CD14-positive monocyte (primary cell): ENCODE measurements around the gene ISLR. TPM values are rescaled to one million over a fixed set of nuclear protein-coding genes. Genes with fewer than 3 reads are reported as not detected.
A peak's percentile ranks its signal among the peaks of the same experiment; 100 is the strongest.

Experiments used
- DNase-seq, 3 donors: peaks; one replicate each; pipeline ENCODE4 v3.0.0-alpha.2; 2011 to 2022
- H2AFZ ChIP-seq: 2 replicates; pipeline ENCODE4 v1.6.0; 2012; ENCODE audit warnings: mild to moderate bottlenecking, low read depth, low read length, inconsistent platforms; ENCODE audit not compliant: insufficient read depth, poor library complexity, severe bottlenecking
- H3K27ac ChIP-seq, 2 donors: 1 replicate in 1 of 2; 2 replicates in 1 of 2; pipeline ENCODE4 v1.5.1; 2012 to 2013; ENCODE audit warnings: low read length in 2 of 2, control low read depth in 1 of 2, inconsistent platforms in 1 of 2, low read depth in 1 of 2, mild to moderate bottlenecking in 1 of 2
- H3K27me3 ChIP-seq, 2 donors: one replicate each; pipeline versions ENCODE4 v1.6.0 to v1.6.1; 2011 to 2013; ENCODE audit warnings: low read length in 2 of 2; ENCODE audit not compliant: control insufficient read depth in 2 of 2, insufficient read depth in 2 of 2
- H3K36me3 ChIP-seq, 2 donors: replicated peaks in 1 of 2; 1 replicate in 1 of 2; 2 replicates in 1 of 2; pipeline versions ENCODE4 v1.5.1 to v1.6.1; 2012 to 2013; ENCODE audit warnings: low read length in 2 of 2, control low read depth in 1 of 2, inconsistent platforms in 1 of 2, mild to moderate bottlenecking in 1 of 2; ENCODE audit not compliant: insufficient read depth in 2 of 2, control insufficient read depth in 1 of 2
- H3K4me1 ChIP-seq, 2 donors: 1 replicate in 1 of 2; 2 replicates in 1 of 2; pipeline versions ENCODE4 v1.5.1 to v1.6.1; 2012 to 2013; ENCODE audit warnings: low read length in 2 of 2, control low read depth in 1 of 2, inconsistent platforms in 1 of 2, mild to moderate bottlenecking in 1 of 2, moderate library complexity in 1 of 2; ENCODE audit not compliant: insufficient read depth in 2 of 2, control insufficient read depth in 1 of 2
- H3K4me2 ChIP-seq: replicated peaks from 2 replicates; pipeline ENCODE3; 2012; ENCODE audit warnings: low read length, moderate library complexity, mild to moderate bottlenecking; ENCODE audit not compliant: poor library complexity, severe bottlenecking; ENCODE audit errors: extremely low read depth
- H3K4me3 ChIP-seq, 3 experiments: fragments of 200-600 bp in 1 of 3; sonication (generic) in 1 of 3; replicated peaks in 1 of 3; 1 replicate in 2 of 3; 2 replicates in 1 of 3; pipeline ENCODE4 v1.5.1; 2011 to 2013; ENCODE audit warnings: low read length in 3 of 3, mild to moderate bottlenecking in 3 of 3, control low read depth in 2 of 3, low read depth in 2 of 3, inconsistent platforms in 1 of 3, moderate library complexity in 1 of 3
- H3K79me2 ChIP-seq: 2 replicates; pipeline ENCODE4 v1.6.0; 2012; ENCODE audit warnings: mild to moderate bottlenecking, control low read depth, inconsistent platforms, low read length, moderate library complexity; ENCODE audit not compliant: insufficient read depth
- H3K9ac ChIP-seq: 2 replicates; pipeline ENCODE4 v1.6.0; 2017; ENCODE audit warnings: low read length, mild to moderate bottlenecking; ENCODE audit not compliant: insufficient read depth, poor library complexity, severe bottlenecking
- H3K9me3 ChIP-seq, 2 donors: replicated peaks in 1 of 2; 1 replicate in 1 of 2; 2 replicates in 1 of 2; pipeline versions ENCODE4 v1.5.1 to v1.6.1; 2012 to 2013; ENCODE audit warnings: low read length in 2 of 2, control low read depth in 1 of 2; ENCODE audit not compliant: control insufficient read depth in 1 of 2, insufficient read depth in 1 of 2
- H4K20me1 ChIP-seq: 2 replicates; pipeline ENCODE4 v1.6.0; 2012; ENCODE audit warnings: mild to moderate bottlenecking, low read length, control low read depth, moderate library complexity; ENCODE audit not compliant: insufficient read depth
- H3K27ac Mint-ChIP-seq, 7 donors: one replicate each; pipeline ENCODE4 v1.8.0; 2020; ENCODE audit warnings: mild to moderate bottlenecking in 7 of 7, mixed read lengths in 7 of 7, moderate library complexity in 6 of 7, inconsistent platforms in 2 of 7
- H3K27me3 Mint-ChIP-seq, 3 donors: one replicate each; pipeline ENCODE4 v1.8.0; 2021 to 2022; ENCODE audit warnings: low read depth in 3 of 3, mild to moderate bottlenecking in 3 of 3, mixed read lengths in 3 of 3, moderate library complexity in 3 of 3, inconsistent platforms in 1 of 3
- H3K36me3 Mint-ChIP-seq, 2 donors: one replicate each; pipeline ENCODE4 v1.8.0; 2020; ENCODE audit warnings: mixed read lengths in 2 of 2, inconsistent platforms in 1 of 2, mild to moderate bottlenecking in 1 of 2
- H3K4me1 Mint-ChIP-seq: one replicate; pipeline ENCODE4 v1.8.0; 2020; ENCODE audit warnings: mild to moderate bottlenecking, mixed read lengths
- H3K4me3 Mint-ChIP-seq, 2 donors: one replicate each; pipeline ENCODE4 v1.8.0; 2020; ENCODE audit warnings: mild to moderate bottlenecking in 2 of 2, mixed read lengths in 2 of 2, moderate library complexity in 1 of 2
- H3K9me3 Mint-ChIP-seq, 7 donors: one replicate each; pipeline ENCODE4 v1.8.0; 2020 to 2022; ENCODE audit warnings: mixed read lengths in 7 of 7, mild to moderate bottlenecking in 6 of 7, moderate library complexity in 6 of 7, inconsistent platforms in 2 of 7
- CTCF ChIP-seq: fragments of 200-600 bp; IDR thresholded peaks from one replicate; pipeline ENCODE4 v1.8.0; 2022; ENCODE audit warnings: antibody characterized with exemption, mild to moderate bottlenecking
- WGBS: methylation state at CpG from one replicate; pipeline ENCODE4 v1.1.5; 2013; ENCODE audit warnings: missing lambda C conversion rate; ENCODE audit not compliant: insufficient coverage; 5-methylcytosine and 5-hydroxymethylcytosine counted together
- intact Hi-C, 2 donors: fragments of 100-400 bp; cut with micrococcal nuclease; formaldehyde crosslinking; loops; one replicate each; pipeline versions ENCODE4 v1.15.0 to v1.15.1; 2023
- polyA plus RNA-seq, 3 donors: library from polyadenylated mRNA; depleted of rRNA in 1 of 3; unstranded in 2 of 3; stranded (reverse) in 1 of 3; fragments of 300-500 nt in 2 of 3; fragments of >200 nt in 1 of 3; fragmentation: Illumina TruSeq in 2 of 3; gene quantifications; 1 replicate in 2 of 3; 2 replicates in 1 of 3; pipeline ENCODE4 v1.2.3, GENCODE V29; 2012 to 2021

The ISLR gene
- polyA plus RNA-seq, 3 donors: not detected

GRCh38 chr15:74155766-74156417 lies 17.6 kb upstream of the ISLR start:
- WGBS: 93% methylated on average over 9 of the region's 14 CpGs
- Histone ChIP-seq H3K27me3 (peaks cover 0 to 5% of the 10 kb centered on the region in 2 donors), H2AFZ (no peak overlapping the region), H3K36me3 (no peaks in the 10 kb centered on the region), H3K4me2 (no peak overlapping the region), H4K20me1 (no peaks in the 10 kb centered on the region), H3K9me3 (no peaks in the 10 kb centered on the region), H3K4me3 (no peak overlapping the region), H3K27ac (no peak overlapping the region), H3K9ac (no peak overlapping the region), H3K79me2 (no peaks in the 10 kb centered on the region), H3K4me1 (no peaks in the 10 kb centered on the region)
- H3K36me3 Mint-ChIP-seq: no peaks in the 10 kb centered on the region
- no peak overlapping the region for H3K4me3 Mint-ChIP-seq
- no peak for TF ChIP-seq CTCF
- peaks cover 9 to 31% (median 20%) of the 10 kb centered on the region in 3 donors for H3K27me3 Mint-ChIP-seq
- peaks cover 3% of the 10 kb centered on the region for H3K4me1 Mint-ChIP-seq
- no peaks in the 10 kb centered on the region for H3K9me3 Mint-ChIP-seq
- DNase-seq: no peak
- intact Hi-C loops: no loop called here
- no peak overlapping the region for H3K27ac Mint-ChIP-seq

GRCh38 chr15:74156678-74157411 lies 16.7 kb upstream of the ISLR start:
- H3K9me3 Mint-ChIP-seq: peaks cover 0 to under 1% (median 0%) of the 10 kb centered on the region in 7 donors
- no peak overlapping the region for H3K4me3 Mint-ChIP-seq
- peaks cover 0 to 5% of the 10 kb centered on the region in 2 donors for H3K27me3 ChIP-seq
- peaks cover 3% of the 10 kb centered on the region for H3K4me1 Mint-ChIP-seq
- H3K4me3 ChIP-seq: no peak overlapping the region
- WGBS: 7% methylated on average over 7 of the region's 7 CpGs
- H3K36me3 ChIP-seq: no peaks in the 10 kb centered on the region
- no peak overlapping the region for H3K4me2 ChIP-seq
- H3K9me3 ChIP-seq: no peaks in the 10 kb centered on the region
- no peaks in the 10 kb centered on the region for H4K20me1 ChIP-seq
- H3K79me2 ChIP-seq: no peaks in the 10 kb centered on the region
- no peak for DNase-seq
- H3K4me1 ChIP-seq: no peaks in the 10 kb centered on the region
- H3K27ac ChIP-seq: no peak overlapping the region
- no peaks in the 10 kb centered on the region for H3K36me3 Mint-ChIP-seq
- intact Hi-C loops: no loop called here
- no peak for TF ChIP-seq CTCF
- no peak overlapping the region for H2AFZ ChIP-seq
- no peak overlapping the region for H3K9ac ChIP-seq
- peaks cover 9 to 33% (median 19%) of the 10 kb centered on the region in 3 donors for H3K27me3 Mint-ChIP-seq
- H3K27ac Mint-ChIP-seq: peak overlapping the region in 1 of 7 donors; percentile 8
